Ovary (tissue), 3 donors: ENCODE data around the gene ANKLE2.

Experiments
- EP300 ChIP-seq: sonication (generic); formaldehyde crosslinking; IDR thresholded peaks from one replicate; pipeline ENCODE4 v1.6.1; 2017; ENCODE audit warnings: antibody characterized with exemption
- POLR2A ChIP-seq: fragments of 450-650 bp; IDR thresholded peaks from one replicate; pipeline ENCODE4 v1.6.1; 2017; ENCODE audit warnings: antibody characterized with exemption, mild to moderate bottlenecking, moderate library complexity
- TF ChIP-seq, protein P1 (sequence below), 3 donors: fragments of 450-650 bp in 2 of 3; fragments of 200-600 bp in 1 of 3; IDR thresholded peaks; one replicate each; pipeline versions ENCODE4 v1.5.1 to v1.8.0; 2016 to 2022; ENCODE audit warnings: antibody characterized with exemption in 3 of 3, mild to moderate bottlenecking in 1 of 3
- donor health status: DM: no; HTN: no; CAD: no.

DNA sequence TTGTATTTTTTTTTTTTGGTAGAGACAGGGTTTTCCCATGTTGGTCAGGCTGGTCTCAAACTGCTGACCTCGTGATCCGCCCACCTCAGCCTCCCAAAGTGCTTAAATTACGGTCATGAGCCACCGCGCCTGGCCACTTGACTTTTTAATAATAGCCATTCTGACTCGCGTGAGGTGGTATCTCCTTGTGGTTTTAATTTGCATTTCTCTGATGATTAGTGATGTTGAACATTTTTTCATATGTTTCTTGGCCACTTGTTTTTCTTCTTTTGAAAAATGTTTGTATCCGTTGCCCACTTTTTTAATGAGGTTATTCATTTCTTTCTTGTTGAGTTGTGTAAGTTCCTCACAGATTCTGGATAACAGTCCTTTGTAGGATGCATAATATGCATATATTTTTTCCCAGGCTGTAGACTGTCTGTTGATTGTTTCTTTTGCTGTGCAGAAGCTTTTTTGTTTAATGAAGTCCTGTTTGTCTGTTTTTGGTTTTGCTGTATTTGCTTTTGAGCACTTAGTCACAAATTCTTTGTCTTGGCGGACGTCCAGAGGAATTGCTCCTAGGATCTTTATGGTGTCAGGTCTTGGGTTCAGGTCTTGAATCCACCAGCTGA is 61.3 kb downstream of the ANKLE2 start:
- TF ChIP-seq, protein P1, sequence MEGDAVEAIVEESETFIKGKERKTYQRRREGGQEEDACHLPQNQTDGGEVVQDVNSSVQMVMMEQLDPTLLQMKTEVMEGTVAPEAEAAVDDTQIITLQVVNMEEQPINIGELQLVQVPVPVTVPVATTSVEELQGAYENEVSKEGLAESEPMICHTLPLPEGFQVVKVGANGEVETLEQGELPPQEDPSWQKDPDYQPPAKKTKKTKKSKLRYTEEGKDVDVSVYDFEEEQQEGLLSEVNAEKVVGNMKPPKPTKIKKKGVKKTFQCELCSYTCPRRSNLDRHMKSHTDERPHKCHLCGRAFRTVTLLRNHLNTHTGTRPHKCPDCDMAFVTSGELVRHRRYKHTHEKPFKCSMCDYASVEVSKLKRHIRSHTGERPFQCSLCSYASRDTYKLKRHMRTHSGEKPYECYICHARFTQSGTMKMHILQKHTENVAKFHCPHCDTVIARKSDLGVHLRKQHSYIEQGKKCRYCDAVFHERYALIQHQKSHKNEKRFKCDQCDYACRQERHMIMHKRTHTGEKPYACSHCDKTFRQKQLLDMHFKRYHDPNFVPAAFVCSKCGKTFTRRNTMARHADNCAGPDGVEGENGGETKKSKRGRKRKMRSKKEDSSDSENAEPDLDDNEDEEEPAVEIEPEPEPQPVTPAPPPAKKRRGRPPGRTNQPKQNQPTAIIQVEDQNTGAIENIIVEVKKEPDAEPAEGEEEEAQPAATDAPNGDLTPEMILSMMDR (IDR thresholded peaks at IDR 0.05), result no peak
- TF ChIP-seq EP300 (no peak), POLR2A (no peak)
